Stimulated activated CD4-positive, alpha-beta T cell treated with anti-CD3 and anti-CD28 coated beads, Interleukin-1b, Interleukin-23, amount 100 ng/mL, for 24 hours (primary cell): Measurements from ENCODE around the gene CNKSR2.

Experiments
- DNase-seq, 4 experiments: peaks; one replicate each; pipeline ENCODE4 v3.0.0-alpha.2; 2020; ENCODE audit warnings: low read depth in 4 of 4, low spot score in 1 of 4

Gene CNKSR2

GRCh38 chrX:21666679-21667078 is 292.5 kb downstream of the CNKSR2 start:
- no peak for DNase-seq

GRCh38 chrX:21674430-21675186 is 300.4 kb downstream of the CNKSR2 start:
- DNase-seq = no peak

- no peak for DNase-seq
Measured at GRCh38 chrX:21675931-21676330, 301.7 kb downstream of the CNKSR2 start.

- no peak for DNase-seq
Measured at GRCh38 chrX:21678048-21678612, 303.9 kb downstream of the CNKSR2 start.

GRCh38 chrX:21683941-21684340 is 309.7 kb downstream of the CNKSR2 start:
- DNase-seq = no peak

GRCh38 chrX:21691512-21692018 is 317.3 kb downstream of the CNKSR2 start:
- DNase-seq = no peak

- DNase-seq = no peak
Measured at GRCh38 chrX:21698272-21698671, 324.1 kb downstream of the CNKSR2 start.

- DNase-seq = no peak
Measured at GRCh38 chrX:21699136-21699535, 324.9 kb downstream of the CNKSR2 start.

- no peak for DNase-seq
Measured at GRCh38 chrX:21700275-21700674, 326.1 kb downstream of the CNKSR2 start.

GRCh38 chrX:21700967-21701366 is 326.7 kb downstream of the CNKSR2 start:
- no peak for DNase-seq

- DNase-seq = no peak
Measured at GRCh38 chrX:21702725-21703124, 328.5 kb downstream of the CNKSR2 start.
